CD4-positive, alpha-beta T cell treated with Interleukin-12 subunit alpha and Interleukin-12 subunit beta, for 1 hour (primary cell): ENCODE data around the gene NUCB1.
"Not testable (repeated sequence)": the region's sequence is repeated elsewhere in the genome, so short reads cannot be mapped to it uniquely, and the experiment has no call there.

Source experiments
- DNase-seq: peaks from one replicate; pipeline ENCODE4 v3.0.0-alpha.2; 2020

Gene NUCB1

DNA sequence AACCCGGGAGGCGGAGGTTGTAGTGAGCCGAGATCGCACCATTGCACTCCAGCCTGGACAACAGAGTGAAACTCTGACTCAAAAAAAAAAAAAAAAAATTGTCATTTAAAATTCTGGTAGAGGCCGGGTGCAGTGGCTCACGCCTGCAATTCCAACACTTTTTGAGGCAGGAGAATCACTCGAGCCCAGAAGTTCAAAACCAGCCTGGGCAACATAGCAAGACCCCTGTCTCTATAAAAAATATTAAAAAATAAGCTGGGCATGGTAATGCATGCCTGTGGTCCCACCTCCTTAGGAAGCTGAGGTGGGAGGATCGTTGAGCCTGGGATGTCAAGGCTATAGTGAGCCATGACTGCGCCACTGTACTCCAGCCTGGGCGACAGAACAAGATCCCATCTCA, 6.2 kb downstream of the NUCB1 start:
- DNase-seq = no peak

DNA sequence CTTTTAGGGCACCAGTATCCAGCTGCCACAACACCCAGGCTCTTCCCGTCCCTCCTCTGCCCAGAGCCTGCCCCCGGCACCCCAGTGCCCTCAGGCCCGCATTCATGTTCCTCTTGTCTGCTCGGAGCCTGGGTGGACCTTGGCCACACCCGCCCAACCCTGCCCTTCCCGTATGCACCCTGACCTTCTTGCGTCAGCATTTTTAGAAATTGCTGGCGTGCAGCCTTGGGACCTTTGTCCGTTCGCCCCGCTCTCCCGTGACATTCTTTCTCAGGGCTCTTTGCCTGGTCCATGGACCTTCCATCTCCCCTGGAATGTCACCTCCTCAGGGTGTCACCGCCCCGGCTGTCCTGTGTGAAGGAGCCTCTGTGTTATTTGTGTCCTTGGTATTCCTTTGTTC, 7.6 kb downstream of the NUCB1 start:
- DNase-seq = no peak

DNA sequence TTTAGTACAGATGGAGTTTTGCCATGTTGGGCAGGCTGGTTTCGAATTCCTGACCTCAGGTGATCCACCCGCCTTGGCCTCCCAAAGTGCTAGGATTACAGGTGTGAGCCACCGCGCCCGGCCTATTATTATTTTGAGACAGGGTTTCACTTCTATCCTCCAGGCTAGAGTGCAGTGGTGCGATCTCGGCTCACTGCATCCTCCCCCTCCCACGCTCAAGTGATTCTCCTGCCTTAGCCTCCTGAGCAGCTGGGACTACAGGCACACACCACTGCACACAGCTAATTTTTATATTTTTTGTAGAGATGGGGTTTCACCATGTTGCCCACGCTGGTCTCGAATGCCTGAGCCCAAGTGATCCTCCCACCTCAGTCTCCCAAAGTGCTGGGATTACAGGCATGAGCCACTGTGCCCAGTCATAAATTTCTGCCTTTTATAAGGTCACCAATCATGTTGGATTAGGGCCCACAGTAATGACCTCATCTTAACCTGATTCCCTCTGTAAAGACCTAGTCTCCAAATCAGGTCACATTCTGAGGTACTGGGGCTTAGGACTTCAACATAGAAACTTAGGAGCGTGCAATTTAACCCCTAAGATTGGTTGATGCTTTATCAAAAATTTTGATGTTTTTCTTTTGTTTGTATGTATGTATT, 9.4 kb downstream of the NUCB1 start:
- DNase-seq = not testable (repeated sequence)

DNA sequence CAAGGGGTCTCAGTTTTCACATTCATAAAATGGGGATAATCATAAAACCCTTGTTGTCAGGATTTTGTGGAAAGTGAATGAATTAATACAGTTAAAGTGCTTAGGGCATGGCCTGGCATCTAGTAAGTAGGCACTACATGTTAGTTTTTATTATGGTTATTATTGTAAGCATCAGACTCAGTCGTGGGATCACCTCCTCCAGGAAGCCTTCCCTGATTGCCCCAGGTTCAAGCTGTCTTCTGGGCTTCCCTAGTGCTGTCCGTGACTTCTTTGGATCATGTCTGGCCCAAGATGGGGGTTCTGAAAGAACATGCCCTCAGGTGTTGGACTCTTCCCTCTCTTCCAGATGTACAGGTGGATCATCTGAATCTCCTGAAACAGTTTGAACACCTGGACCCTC, 10.7 kb downstream of the NUCB1 start:
- DNase-seq = no peak

DNA sequence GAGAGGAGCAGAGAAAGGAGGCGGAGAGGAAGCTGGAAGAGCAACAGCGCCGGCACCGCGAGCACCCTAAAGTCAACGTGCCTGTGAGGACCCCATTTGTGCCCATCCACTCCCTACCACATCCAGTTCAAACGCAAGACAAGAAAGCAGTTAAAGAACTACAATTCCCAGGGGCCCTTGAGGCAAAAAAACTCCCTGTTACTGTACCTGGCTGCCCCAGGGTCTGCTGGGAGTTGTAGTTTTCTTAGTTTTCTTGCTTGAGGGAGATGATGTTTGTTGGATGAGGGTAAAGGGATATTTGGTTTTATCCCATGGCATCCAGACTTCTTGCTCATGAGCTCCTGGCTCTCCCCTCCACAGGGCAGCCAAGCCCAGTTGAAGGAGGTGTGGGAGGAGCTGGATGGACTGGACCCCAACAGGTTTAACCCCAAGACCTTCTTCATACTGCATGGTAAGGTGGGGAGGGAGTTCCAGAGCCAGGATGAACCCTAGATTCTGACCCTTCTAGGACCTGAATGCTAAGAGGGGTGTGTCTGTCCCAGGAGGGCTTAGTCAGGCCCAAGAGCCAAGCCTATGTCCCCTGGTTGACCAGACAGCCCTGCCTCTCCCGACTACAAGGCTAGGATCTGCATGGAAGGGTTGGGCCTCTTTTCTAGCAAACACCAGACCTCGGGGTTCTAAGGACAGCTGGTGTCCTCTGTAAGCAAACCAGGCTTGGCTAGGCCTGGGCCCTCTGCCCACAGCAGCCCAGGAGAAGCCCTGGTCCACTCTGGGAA, 13.2 kb downstream of the NUCB1 start:
- DNase-seq = peak; percentile 42

DNA sequence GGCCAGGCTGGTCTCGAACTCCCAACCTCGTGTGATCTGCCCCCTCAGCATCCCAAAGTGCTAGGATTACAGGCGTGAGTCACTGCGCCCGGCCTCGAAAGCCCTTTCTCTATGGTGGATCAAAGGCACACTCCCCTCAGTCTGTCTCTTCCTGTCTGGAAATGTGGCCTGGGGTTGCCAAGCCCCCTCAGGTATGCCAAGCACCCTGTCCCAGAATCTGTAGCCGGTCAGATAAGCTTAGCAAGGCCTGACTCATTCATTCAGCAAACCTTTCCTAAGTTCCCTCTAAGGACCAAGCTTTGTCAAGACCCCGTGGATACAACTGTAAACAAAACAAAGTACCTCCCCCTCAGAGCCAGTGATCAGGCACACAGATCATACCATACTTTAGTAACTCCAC, 14.1 kb downstream of the NUCB1 start:
- no peak for DNase-seq

DNA sequence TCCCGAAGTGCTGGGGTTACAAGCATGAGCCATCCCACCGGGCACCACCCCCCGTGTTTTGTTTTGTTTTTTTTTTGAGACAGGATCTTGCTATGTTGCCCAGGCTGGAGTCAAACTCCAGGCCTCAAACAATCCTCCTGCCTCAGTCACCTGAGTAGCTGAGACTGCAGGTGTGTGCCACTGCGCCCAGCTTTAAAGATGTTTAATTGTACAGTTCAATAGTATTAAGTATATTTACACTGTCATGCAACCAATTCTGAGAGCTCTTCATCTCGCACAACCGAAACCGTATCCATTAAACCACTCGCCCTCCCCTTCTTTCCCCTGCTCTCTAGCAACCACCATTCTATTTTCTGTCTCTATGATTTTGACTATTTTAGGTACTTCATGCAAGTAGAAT, 15.6 kb downstream of the NUCB1 start:
- no peak for DNase-seq

DNA sequence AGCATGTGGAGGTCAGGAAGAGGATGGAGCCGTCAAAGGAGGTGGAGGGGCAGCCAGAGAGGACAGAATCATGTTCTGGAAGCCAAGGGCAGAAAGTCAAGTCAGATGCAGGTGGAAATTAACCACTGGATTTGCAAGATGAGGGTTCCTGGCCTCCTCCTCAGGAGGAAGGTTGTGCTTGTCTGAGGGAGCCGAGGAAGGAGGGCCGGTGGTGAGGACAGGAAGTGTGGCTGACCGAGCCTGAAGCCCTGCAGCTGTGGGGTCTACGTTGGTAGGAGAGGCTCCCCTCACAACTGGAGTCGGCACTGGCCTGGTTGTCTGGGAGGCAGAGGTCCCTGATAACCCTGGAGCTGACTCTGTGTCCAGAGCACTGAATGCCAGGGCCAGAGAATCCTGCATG, 18.0 kb downstream of the NUCB1 start:
- no peak for DNase-seq

DNA sequence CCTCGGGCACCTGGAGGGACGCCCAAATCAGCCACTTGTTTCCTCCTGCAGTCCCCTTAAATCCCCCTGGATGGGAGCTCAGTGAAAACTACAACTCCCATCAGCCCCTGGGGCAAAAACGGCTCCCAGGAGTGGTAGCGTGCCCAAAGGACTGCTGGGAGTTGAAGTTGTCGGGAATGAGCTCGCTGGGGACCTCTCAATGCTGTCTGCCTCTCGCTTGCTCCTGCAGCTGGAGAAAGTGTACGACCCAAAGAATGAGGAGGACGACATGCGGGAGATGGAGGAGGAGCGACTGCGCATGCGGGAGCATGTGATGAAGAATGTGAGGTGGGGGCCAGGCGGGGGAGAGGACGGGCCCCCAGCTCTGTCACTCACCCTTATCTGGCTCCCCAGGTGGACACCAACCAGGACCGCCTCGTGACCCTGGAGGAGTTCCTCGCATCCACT, 18.7 kb downstream of the NUCB1 start:
- DNase-seq = peak; percentile 14

DNA sequence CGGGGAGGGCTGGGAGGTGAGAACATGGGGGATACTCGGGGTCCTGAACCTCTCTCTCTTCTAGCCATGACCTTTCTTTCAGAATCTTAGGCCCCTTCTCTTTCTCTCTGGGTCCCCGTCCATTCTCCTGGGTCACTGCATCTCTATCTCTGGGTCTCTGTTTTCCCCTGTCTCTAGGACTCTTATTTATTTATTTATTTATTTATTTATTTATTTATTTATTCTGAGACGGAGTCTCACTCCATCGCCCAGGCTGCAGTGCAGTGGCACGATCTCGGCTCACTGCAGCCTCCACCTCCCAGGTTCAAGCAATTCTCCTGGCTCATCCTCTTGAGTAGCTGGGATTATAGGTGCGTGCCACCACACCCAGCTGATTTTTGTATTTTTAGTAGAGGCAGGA, 19.2 kb downstream of the NUCB1 start:
- not testable (repeated sequence) for DNase-seq

DNA sequence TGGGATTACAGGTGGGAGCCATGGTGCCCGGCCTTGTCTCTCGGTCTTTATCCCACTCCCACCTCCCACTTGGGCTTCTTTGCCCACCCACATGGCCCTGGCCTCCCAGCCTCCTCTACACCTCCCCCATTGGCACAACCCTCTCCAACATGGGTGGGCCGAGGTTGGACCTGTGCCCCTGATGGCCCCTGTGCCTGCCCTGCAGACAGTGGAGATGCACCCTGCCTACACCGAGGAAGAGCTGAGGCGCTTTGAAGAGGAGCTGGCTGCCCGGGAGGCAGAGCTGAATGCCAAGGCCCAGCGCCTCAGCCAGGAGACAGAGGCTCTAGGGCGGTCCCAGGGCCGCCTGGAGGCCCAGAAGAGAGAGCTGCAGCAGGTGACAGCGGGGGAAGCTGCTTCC, 20.8 kb downstream of the NUCB1 start:
- no peak for DNase-seq

DNA sequence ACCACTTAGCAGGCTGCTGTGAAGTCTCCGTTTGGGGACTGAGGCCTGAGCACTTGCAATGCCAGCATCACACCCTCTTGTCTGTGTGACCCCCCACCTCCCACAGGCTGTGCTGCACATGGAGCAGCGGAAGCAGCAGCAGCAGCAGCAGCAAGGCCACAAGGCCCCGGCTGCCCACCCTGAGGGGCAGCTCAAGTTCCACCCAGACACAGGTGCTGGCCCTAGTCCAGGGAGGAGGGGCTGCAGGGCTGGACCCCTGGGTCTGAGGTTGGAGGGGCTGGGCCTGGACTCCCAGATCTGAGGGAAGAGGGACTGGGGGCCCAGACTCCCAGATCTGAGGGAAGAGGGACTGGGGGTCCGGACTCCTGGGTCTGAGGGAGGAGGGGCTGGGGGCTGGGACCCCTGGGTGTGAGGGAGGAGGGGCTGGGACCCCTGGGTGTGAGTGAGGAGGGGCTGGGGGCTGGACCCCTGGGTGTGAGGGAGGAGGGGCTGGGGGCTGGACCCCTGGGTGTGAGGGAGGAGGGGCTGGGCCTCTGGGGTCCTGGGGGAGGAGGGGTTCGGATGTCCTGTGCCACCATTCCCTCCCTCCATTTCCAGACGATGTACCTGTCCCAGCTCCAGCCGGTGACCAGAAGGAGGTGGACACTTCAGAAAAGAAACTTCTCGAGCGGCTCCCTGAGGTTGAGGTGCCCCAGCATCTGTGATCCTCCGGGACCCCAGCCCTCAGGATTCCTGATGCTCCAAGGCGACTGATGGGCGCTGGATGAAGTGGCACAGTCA, 21.8 kb downstream of the NUCB1 start:
- no peak for DNase-seq

DNA sequence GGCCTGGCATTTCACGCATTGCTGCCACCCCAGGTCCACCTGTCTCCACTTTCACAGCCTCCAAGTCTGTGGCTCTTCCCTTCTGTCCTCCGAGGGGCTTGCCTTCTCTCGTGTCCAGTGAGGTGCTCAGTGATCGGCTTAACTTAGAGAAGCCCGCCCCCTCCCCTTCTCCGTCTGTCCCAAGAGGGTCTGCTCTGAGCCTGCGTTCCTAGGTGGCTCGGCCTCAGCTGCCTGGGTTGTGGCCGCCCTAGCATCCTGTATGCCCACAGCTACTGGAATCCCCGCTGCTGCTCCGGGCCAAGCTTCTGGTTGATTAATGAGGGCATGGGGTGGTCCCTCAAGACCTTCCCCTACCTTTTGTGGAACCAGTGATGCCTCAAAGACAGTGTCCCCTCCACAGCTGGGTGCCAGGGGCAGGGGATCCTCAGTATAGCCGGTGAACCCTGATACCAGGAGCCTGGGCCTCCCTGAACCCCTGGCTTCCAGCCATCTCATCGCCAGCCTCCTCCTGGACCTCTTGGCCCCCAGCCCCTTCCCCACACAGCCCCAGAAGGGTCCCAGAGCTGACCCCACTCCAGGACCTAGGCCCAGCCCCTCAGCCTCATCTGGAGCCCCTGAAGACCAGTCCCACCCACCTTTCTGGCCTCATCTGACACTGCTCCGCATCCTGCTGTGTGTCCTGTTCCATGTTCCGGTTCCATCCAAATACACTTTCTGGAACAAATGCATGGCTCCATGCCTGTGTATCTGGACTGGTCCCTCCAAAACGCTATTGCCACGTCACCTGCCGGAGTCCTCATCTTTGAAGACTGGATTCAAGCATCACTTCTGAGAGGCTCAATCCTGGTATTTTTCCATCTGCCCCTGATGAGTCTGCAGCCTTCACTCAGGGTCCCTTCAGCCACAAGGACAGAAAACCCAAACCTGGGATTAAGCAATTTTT, 22.7 kb downstream of the NUCB1 start:
- DNase-seq = no peak

DNA sequence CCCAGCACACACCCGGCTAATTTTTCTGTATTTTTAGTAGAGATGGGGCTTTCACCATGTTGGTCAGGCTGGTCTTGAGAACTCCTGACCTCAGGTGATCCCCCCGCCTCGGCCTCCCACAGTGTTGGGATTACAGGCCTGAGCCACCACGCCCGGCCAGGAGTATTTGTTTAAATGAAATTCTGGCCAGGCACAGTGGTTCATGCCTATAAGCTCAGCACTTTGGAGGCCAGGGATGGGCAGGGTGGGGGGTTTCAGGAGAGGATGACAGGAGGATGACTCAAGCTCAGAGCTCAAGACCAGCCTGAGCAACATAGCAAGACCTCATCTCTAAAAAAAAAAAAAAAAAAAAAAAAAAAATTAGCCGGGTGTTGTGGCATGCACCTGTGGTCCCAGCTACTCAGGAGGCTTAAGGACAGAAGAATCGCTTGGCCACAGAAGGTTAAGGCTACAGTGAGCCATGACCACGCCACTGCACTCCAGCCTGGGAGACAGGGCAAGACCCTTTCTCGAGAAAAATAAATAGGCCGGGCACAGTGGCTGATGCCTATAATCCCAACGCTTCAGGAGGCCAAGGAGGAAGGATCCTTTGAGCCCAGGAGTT, 25.2 kb downstream of the NUCB1 start:
- no peak for DNase-seq

DNA sequence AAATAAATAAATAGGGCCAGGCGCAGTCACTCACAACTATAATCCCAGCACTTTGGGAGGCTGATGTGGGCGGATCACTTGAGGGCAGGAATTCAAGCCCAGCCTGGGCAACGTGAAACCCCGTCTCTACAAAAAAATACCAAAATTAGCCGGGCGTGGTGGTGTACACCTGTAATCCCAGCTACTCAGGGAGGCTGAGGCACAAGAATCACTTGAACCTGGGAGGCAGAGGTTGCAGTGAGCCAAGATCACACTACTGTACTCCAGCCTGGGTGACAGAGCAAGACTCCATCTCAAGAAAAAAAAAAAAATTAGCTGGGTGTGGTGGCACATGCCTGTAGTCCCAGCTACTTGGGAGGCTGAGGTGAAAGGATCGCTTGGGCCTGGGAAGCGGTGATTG, 25.8 kb downstream of the NUCB1 start:
- DNase-seq = not testable (repeated sequence)

DNA sequence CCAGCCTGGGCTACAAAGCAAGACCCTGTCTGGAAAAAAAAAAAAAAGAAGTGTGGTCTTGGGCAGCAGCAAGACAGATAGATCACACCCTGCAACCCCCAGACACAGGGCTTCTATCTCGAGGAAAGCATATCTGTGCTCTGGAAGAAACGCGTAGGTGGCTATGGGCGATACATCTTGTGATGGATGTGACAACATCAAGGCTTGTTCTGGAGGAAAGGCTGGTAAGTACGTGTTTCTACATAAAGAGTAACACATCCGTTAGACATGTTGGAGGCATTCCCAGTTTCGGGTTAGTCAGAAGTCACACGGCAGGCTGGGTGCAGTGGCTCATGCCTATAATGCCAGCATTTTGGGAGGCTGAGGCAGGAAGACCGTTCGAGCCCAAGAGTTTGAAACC, 26.8 kb downstream of the NUCB1 start:
- DNase-seq = no peak

DNA sequence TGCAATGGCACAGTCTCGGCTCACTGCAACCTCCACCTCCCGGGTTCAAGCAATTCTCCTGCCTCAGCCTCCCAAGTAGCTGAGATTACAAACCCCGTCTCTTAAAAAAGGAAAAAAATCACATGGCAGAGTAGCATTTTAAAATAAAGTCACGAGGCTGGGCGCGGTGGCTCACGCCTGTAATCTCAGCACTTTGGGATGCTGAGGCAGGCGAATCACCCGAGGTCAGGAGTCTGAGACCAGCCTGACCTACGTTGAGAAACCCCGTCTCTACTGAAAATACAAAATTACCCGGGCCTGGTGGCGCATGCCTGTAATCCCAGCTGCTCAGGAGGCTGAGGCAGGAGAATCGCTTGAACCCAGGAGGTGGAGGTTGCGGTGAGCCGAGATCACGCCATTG, 27.6 kb downstream of the NUCB1 start:
- DNase-seq = not testable (repeated sequence)

DNA sequence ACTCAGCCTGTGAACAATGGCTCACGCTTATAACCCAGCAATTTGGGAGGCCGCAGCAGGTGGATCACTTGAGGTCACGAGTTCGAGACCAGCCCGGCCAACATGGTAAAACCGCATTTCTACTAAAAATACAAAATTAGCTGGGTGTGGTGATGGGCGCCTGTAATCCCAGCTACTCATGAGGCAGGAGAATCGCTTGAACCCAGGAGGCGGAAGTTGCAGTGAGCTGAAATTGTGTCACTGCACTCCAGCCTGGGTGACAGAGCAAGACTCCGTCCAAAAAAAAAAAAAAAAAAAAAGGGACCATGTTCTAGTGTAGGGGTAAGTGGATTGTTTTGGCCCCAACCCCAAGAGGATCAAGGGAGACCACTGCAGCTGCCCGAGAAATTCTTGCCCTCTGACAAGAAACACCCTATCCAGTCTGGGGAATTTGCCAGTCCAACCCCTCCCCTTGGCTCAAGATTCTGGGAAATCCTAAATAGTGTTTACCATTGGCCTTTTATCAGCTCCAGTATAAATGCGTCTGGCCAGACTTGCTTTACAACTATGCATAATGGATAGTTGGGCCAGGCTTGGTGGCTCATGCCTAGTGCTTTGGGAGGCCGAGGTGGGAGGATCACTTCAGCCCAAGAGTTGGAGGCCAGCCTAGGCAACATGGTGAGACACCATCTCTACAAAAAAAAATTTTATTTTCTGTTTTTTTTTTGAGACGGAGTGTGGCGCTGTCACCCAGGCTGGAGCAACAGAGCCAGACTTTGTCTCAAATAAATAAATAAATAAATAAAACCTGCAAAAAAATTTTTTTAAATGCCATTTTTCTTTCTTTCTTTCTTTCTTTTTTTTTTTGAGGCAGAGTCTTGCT, 28.3 kb downstream of the NUCB1 start:
- DNase-seq = no peak

DNA sequence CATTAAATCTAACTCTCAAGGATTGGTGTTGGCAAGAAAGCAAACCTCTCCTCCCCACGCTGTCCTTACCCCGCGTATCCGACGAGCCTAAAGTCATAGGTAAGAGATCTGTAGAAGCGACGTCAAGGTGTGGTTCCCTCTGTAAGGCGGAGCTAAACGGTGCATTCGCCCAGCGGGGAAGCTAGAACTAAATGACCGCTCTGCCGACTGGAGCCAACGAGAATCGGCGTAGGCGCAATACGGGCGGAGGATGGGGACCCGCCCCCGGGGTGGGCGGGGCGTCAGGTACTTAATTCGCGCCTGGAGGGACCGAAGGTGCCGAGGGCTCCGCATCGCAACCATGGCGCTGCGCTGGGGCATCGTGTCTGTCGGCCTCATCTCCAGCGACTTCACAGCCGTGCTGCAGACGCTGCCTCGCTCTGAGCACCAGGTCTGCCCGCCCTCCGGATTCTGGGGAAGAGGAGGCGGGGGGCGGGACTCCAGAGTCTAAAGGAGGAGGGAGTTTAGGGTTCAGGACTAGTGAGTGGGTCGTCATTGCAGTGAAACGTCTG, 33.3 kb downstream of the NUCB1 start, which contains the start of gene DHDH:
Gene DHDH (plus strand): TSS at position 318 of the 551 bp plus-strand sequence. CDS start 23 bp downstream, at position 341.
- DNase-seq = peak; percentile 93

DNA sequence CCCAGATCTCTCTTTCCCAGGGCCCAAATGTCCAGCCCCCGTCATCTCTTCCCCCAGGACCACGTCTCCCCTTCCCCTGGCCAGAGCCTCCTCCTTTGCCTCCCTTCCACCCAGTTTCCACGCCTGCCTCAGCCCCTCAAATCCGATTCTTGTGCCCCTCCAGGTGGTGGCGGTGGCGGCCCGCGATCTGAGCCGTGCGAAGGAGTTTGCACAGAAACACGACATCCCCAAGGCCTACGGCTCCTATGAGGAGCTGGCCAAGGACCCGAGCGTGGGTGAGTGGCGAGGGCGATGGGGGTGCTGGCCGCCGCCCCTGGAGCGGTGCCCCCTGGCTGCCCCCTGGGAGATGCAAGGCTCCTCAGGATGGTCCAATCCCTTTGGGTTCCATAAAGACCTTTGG, 34.7 kb downstream of the NUCB1 start:
- no peak for DNase-seq

DNA sequence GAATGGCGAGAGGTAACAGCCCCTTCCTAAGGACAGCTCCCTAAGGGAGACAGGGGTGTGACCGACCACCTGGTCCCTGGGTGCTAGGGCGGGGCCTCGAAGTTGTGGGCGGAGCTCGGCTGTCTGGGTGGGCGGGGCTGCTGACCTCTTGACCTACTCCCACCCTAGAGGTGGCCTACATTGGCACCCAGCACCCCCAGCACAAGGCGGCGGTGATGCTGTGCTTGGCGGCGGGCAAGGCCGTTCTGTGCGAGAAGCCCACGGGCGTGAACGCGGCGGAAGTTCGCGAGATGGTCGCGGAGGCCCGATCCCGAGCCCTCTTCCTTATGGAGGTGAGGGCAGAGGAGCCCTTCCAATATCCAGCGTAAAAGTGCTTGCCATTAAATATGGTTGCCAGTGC, 35.8 kb downstream of the NUCB1 start:
- DNase-seq = no peak
